Loucy (cell line): ENCODE results near the gene CDHR2.

Source experiments
- H2AFZ ChIP-seq: fragments of 200-600 bp; sonication (generic); 2 replicates; pipeline ENCODE4 v1.6.0; 2016; ENCODE audit warnings: antibody characterized with exemption, mild to moderate bottlenecking, low read length, moderate library complexity
- H3F3A ChIP-seq: fragments of 200-600 bp; 2 replicates; pipeline ENCODE4 v1.6.0; 2016; ENCODE audit warnings: antibody characterized with exemption, low read depth, mild to moderate bottlenecking
- H3K27me3 ChIP-seq: fragments of 200-600 bp; sonication (generic); 2 replicates; pipeline ENCODE4 v1.6.1; 2014; ENCODE audit warnings: low read length, mild to moderate bottlenecking; ENCODE audit not compliant: insufficient read depth, poor library complexity, severe bottlenecking
- H3K36me3 ChIP-seq: fragments of 200-600 bp; sonication (generic); 2 replicates; pipeline ENCODE4 v1.6.1; 2016; ENCODE audit warnings: low read length; ENCODE audit not compliant: insufficient read depth
- H3K4me1 ChIP-seq: fragments of 200-600 bp; sonication (generic); 2 replicates; pipeline ENCODE4 v1.5.1; 2014; ENCODE audit warnings: low read length, mild to moderate bottlenecking; ENCODE audit not compliant: insufficient read depth, poor library complexity, severe bottlenecking
- H3K4me2 ChIP-seq: fragments of 200-600 bp; sonication (generic); 2 replicates; pipeline ENCODE4 v1.6.0; 2014; ENCODE audit warnings: antibody characterized with exemption, low read length, low read depth, mild to moderate bottlenecking; ENCODE audit not compliant: poor library complexity, severe bottlenecking
- H3K4me3 ChIP-seq: fragments of 200-600 bp; sonication (generic); 2 replicates; pipeline ENCODE4 v1.5.1; 2014; ENCODE audit warnings: low read length, mild to moderate bottlenecking, mixed read lengths; ENCODE audit not compliant: poor library complexity, severe bottlenecking
- H3K79me2 ChIP-seq: fragments of 200-600 bp; sonication (generic); 2 replicates; pipeline ENCODE4 v1.6.1; 2014; ENCODE audit warnings: low read length; ENCODE audit not compliant: insufficient read depth
- H3K9ac ChIP-seq: fragments of 200-600 bp; sonication (generic); 2 replicates; pipeline ENCODE4 v1.6.0; 2014; ENCODE audit warnings: mild to moderate bottlenecking, low read depth, low read length, moderate library complexity; ENCODE audit not compliant: poor library complexity, severe bottlenecking
- H3K9me2 ChIP-seq: fragments of 200-600 bp; sonication (generic); replicated peaks from 2 replicates; pipeline ENCODE4 v1.6.1; 2016; ENCODE audit warnings: low read depth, low read length, mixed read lengths
- H3K9me3 ChIP-seq: fragments of 200-600 bp; sonication (generic); 2 replicates; pipeline ENCODE4 v1.6.1; 2014; ENCODE audit warnings: mild to moderate bottlenecking, antibody characterized with exemption, low read length, low read depth; ENCODE audit not compliant: insufficient read depth
- H4K20me1 ChIP-seq: fragments of 200-600 bp; sonication (generic); 2 replicates; pipeline ENCODE4 v1.6.0; 2014; ENCODE audit warnings: antibody characterized with exemption, low read length, mild to moderate bottlenecking; ENCODE audit not compliant: insufficient read depth, poor library complexity, severe bottlenecking
- CTCF ChIP-seq: fragments of 200-600 bp; sonication (generic); conservative IDR thresholded peaks from 2 replicates; pipeline ENCODE4 v1.5.1; 2014; ENCODE audit warnings: mild to moderate bottlenecking, antibody characterized with exemption, low read length
- EZH2phosphoT487 ChIP-seq: fragments of 200-600 bp; IDR thresholded peaks from 2 replicates; pipeline ENCODE4 v1.6.1; 2018; ENCODE audit warnings: antibody characterized with exemption, mild to moderate bottlenecking, moderate library complexity, borderline replicate concordance

CDHR2 gene

DNA sequence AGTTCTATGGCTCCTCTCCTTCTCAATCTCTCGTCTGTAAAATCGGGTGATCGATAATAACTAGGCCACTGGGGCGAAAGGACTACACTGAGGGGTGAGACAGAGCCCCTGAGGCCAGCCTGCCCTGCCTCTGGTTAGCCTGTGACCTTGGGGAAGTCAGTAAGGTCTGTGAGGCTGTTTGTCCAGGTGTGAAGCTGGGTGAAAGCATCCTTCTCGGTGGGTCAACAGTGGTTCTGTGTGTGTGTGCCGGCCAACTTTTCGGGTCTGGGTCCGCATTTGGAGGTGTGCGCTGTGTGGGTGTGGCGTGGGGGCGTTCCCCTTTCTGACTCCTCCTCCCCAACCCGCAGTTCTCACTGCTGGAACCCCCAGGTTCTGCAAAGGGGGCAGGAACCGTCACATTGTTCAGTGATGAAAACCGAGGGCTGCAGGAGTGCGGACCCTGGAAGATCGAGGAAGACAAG is 7.0 kb upstream of the CDHR2 start:
- H3K9me2 ChIP-seq, result no peaks in the 10 kb centered on the region
- H3K9ac ChIP-seq, result peak overlapping the region; percentile 88
- peak overlapping the region; percentile 69 for H3K4me2 ChIP-seq
- no peak for TF ChIP-seq CTCF
- no peak for TF ChIP-seq EZH2phosphoT487
- no peaks in the 10 kb centered on the region for H3F3A ChIP-seq
- H3K4me1 ChIP-seq, result peaks cover 12% of the 10 kb centered on the region
- peaks cover 20% of the 10 kb centered on the region; the same call in 1 of the 2 replicates for H3K79me2 ChIP-seq
- no peaks in the 10 kb centered on the region for H3K9me3 ChIP-seq
- H2AFZ ChIP-seq, result no peak overlapping the region
- no peaks in the 10 kb centered on the region for H4K20me1 ChIP-seq
- no peaks in the 10 kb centered on the region for H3K36me3 ChIP-seq
- no peaks in the 10 kb centered on the region for H3K27me3 ChIP-seq
- peak overlapping the region; percentile 84 for H3K4me3 ChIP-seq

DNA sequence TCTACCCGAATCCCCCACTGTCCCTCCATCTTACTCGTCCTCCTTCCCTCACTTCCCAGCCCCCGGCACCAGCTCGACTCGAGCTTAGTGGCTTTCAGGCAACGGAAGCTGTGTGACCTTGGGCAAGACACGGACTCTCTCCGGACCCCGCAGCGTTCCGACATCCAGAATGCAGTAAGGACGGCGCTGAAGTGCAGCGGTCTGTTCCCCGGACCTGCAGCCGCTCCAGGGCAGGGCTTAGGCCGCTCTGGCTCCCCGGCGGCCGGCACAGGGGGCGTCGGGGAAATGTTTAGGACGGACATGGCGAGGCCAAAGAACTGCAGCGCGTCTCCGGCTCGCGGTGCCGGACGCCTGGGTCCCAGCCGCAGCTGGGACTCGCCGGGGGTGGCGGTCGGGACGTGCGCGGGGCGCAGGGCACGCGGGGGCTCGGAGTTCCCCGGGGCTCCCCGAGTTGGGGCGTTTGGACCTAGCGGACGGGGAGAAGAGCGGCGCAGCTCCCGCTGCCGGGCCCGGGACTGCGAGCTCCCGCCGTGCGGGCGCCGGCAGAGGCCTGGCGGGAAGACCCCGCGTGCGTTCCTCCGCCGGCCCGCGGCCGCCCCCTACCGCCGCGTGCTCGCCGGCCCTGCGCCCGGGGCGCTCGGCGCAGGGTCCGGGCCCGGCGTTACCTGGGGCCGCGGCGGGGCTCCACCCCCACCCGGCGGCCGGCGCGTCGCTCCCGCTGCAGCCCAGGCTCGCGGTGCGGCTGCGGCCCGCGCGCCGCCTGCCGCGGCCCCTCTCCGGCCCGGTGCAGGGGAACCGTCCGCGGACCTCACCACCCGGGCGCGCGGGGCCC is 6.3 kb upstream of the CDHR2 start:
- Histone ChIP-seq H3K9ac (peak overlapping the region; percentile 88), H3K4me3 (peak overlapping the region; percentile 84), H4K20me1 (no peaks in the 10 kb centered on the region), H3K79me2 (peaks cover 20% of the 10 kb centered on the region; the same call in 1 of the 2 replicates), H2AFZ (no peak overlapping the region; the same call in 1 of the 2 replicates), H3K4me1 (peaks cover 12% of the 10 kb centered on the region), H3K9me2 (no peaks in the 10 kb centered on the region), H3F3A (no peaks in the 10 kb centered on the region), H3K4me2 (peak overlapping the region; percentile 83), H3K27me3 (no peaks in the 10 kb centered on the region), H3K36me3 (no peaks in the 10 kb centered on the region), H3K9me3 (no peaks in the 10 kb centered on the region)
- TF ChIP-seq CTCF (no peak; the same call in 1 of the 2 replicates), EZH2phosphoT487 (no peak)

- Histone ChIP-seq H3K27me3 (no peaks in the 10 kb centered on the region), H3K36me3 (no peaks in the 10 kb centered on the region), H3K79me2 (peaks cover 20% of the 10 kb centered on the region; the same call in 1 of the 2 replicates), H3K9ac (peak overlapping the region; percentile 80), H4K20me1 (no peaks in the 10 kb centered on the region), H2AFZ (peak overlapping the region; percentile 93), H3K4me3 (peak overlapping the region; percentile 84), H3K9me3 (no peaks in the 10 kb centered on the region), H3K9me2 (no peaks in the 10 kb centered on the region), H3F3A (no peaks in the 10 kb centered on the region), H3K4me2 (peak overlapping the region; percentile 83), H3K4me1 (peaks cover 12% of the 10 kb centered on the region)
- TF ChIP-seq CTCF, result no peak
- no peak for TF ChIP-seq EZH2phosphoT487
Observed at GRCh38 chr5:176543428-176544182, 5.5 kb upstream of the CDHR2 start.
